Loucy (cell line): ENCODE data around the gene CACNA1I.

Source experiments
- EZH2phosphoT487 ChIP-seq: fragments of 200-600 bp; IDR thresholded peaks from 2 replicates; pipeline ENCODE4 v1.6.1; 2018; ENCODE audit warnings: antibody characterized with exemption, mild to moderate bottlenecking, moderate library complexity, borderline replicate concordance
- TF ChIP-seq, protein P1 (sequence below): fragments of 200-600 bp; sonication (generic); conservative IDR thresholded peaks from 2 replicates; pipeline ENCODE4 v1.5.1; 2014; ENCODE audit warnings: mild to moderate bottlenecking, antibody characterized with exemption, low read length

GRCh38 chr22:39656495-39657490, 86.2 kb downstream of the CACNA1I start:
- TF ChIP-seq, protein P1, sequence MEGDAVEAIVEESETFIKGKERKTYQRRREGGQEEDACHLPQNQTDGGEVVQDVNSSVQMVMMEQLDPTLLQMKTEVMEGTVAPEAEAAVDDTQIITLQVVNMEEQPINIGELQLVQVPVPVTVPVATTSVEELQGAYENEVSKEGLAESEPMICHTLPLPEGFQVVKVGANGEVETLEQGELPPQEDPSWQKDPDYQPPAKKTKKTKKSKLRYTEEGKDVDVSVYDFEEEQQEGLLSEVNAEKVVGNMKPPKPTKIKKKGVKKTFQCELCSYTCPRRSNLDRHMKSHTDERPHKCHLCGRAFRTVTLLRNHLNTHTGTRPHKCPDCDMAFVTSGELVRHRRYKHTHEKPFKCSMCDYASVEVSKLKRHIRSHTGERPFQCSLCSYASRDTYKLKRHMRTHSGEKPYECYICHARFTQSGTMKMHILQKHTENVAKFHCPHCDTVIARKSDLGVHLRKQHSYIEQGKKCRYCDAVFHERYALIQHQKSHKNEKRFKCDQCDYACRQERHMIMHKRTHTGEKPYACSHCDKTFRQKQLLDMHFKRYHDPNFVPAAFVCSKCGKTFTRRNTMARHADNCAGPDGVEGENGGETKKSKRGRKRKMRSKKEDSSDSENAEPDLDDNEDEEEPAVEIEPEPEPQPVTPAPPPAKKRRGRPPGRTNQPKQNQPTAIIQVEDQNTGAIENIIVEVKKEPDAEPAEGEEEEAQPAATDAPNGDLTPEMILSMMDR: no peak
- no peak for TF ChIP-seq EZH2phosphoT487
